ENCODE data around the gene HOXC6. TPM values are rescaled to one million over a fixed set of nuclear protein-coding genes. Genes with fewer than 3 reads are reported as not detected.
A peak's percentile ranks its signal among the peaks of the same experiment; 100 is the strongest.
"Not testable (repeated sequence)": the region's sequence is repeated elsewhere in the genome, so short reads cannot be mapped to it uniquely, and the experiment has no call there.

Gene HOXC6
- polyA plus RNA-seq, 1 donor = 13.6 TPM

GRCh38 chr12:54038284-54038870 is 10.1 kb downstream of the HOXC6 start:
- Histone ChIP-seq H3K4me1 (ENCODE audit: control insufficient read depth, insufficient read depth, low read length) (peaks cover 30% of the 10 kb centered on the region), H3K9me3 (ENCODE audit: control insufficient read depth, low read depth, low read length) (peaks cover 6% of the 10 kb centered on the region), H3K36me3 (ENCODE audit: control insufficient read depth, insufficient read depth, low read length) (no peaks in the 10 kb centered on the region), H3K27me3 (ENCODE audit: control insufficient read depth, insufficient read depth, low read length) (peaks cover 84% of the 10 kb centered on the region), H3K4me3 (ENCODE audit: low read length) (peak overlapping the region; percentile 8), H3K27ac (ENCODE audit: low read length) (peak overlapping the region; percentile 67)
- DNase-seq = no peak
- WGBS (ENCODE audit: insufficient coverage, low lambda C conversion rate) = no CpG with 5 or more reads among the region's 5 CpGs

GRCh38 chr12:54038871-54039414 is 10.7 kb downstream of the HOXC6 start:
- Histone ChIP-seq H3K4me1 (ENCODE audit: control insufficient read depth, insufficient read depth, low read length) (peaks cover 25% of the 10 kb centered on the region), H3K9me3 (ENCODE audit: control insufficient read depth, low read depth, low read length) (peaks cover 5% of the 10 kb centered on the region), H3K36me3 (ENCODE audit: control insufficient read depth, insufficient read depth, low read length) (no peaks in the 10 kb centered on the region), H3K27ac (ENCODE audit: low read length) (peak overlapping the region; percentile 67), H3K27me3 (ENCODE audit: control insufficient read depth, insufficient read depth, low read length) (peaks cover 80% of the 10 kb centered on the region), H3K4me3 (ENCODE audit: low read length) (peak overlapping the region; percentile 25)
- DNase-seq = no peak
- WGBS (ENCODE audit: insufficient coverage, low lambda C conversion rate) = no CpG with 5 or more reads among the region's 9 CpGs

DNA sequence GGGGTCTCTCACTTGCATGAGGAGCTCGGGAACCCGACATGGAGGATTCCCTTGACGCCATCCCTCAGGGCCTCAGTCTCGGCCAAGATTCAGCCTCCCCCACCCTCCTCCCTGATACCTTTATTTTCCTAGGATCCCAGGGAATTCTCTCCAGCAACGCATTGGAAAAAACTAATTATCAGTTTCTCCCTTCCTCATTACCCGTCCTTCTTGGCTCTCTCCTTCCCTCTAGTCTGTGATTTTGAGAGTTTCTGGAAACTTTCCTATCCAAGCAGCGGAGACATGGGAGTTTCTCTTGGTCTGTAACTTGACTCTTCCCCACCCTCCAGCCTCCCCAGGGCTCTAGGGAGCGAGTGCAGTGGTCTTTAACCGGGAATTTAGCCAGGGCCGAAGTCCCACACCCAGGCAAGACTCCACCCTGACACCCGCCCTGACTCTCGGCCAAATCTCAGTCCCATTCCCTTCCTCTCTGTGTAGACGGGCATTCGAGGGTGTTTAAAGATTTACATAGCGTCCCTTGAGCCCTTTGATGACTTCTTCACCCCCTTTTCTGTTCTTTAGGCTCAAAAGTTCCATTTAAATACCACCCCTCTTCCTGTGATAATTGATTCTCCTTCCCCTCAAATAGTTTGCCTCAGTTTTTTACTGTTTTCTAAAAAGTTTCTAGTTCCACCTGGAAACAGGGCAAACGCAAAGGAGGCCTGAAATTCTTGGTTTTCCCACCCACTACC is 11.3 kb downstream of the HOXC6 start:
- Histone ChIP-seq H3K27ac (ENCODE audit: low read length) (peak overlapping the region; percentile 67), H3K27me3 (ENCODE audit: control insufficient read depth, insufficient read depth, low read length) (peaks cover 73% of the 10 kb centered on the region), H3K4me3 (ENCODE audit: low read length) (peak overlapping the region; percentile 25), H3K4me1 (ENCODE audit: control insufficient read depth, insufficient read depth, low read length) (peaks cover 19% of the 10 kb centered on the region), H3K9me3 (ENCODE audit: control insufficient read depth, low read depth, low read length) (peaks cover 2% of the 10 kb centered on the region), H3K36me3 (ENCODE audit: control insufficient read depth, insufficient read depth, low read length) (no peaks in the 10 kb centered on the region)
- 70% methylated on average over 2 of the region's 16 CpGs for WGBS (ENCODE audit: insufficient coverage, low lambda C conversion rate)
- no peak for DNase-seq

GRCh38 chr12:54040148-54040494 is 11.9 kb downstream of the HOXC6 start:
- Histone ChIP-seq H3K36me3 (ENCODE audit: control insufficient read depth, insufficient read depth, low read length) (no peaks in the 10 kb centered on the region), H3K4me1 (ENCODE audit: control insufficient read depth, insufficient read depth, low read length) (peaks cover 18% of the 10 kb centered on the region), H3K27me3 (ENCODE audit: control insufficient read depth, insufficient read depth, low read length) (peaks cover 68% of the 10 kb centered on the region), H3K4me3 (ENCODE audit: low read length) (no peak overlapping the region), H3K9me3 (ENCODE audit: control insufficient read depth, low read depth, low read length) (no peaks in the 10 kb centered on the region), H3K27ac (ENCODE audit: low read length) (peak overlapping the region; percentile 67)
- no CpG with 5 or more reads among the region's 4 CpGs for WGBS (ENCODE audit: insufficient coverage, low lambda C conversion rate)
- no peak for DNase-seq

DNA sequence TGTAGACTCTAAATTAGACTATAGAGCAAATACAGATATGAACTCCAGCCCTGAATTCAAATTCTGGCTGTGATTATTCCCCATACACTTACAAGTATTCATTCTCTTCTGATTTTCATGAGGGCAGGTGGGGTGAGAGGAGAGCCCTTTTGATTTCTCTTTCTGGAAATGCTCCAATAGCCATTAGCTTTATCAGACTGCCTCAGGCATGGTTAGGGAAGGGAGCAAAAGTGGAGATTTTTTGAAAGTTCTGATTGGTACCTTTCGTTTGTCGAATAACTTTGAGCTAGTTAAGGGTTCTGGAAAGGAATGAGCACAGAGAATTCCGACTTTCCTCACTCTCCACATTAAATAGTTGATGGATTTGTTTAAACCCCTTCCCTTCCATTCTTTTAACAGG is 12.4 kb downstream of the HOXC6 start:
- Histone ChIP-seq H3K27me3 (ENCODE audit: control insufficient read depth, insufficient read depth, low read length) (peaks cover 63% of the 10 kb centered on the region), H3K9me3 (ENCODE audit: control insufficient read depth, low read depth, low read length) (no peaks in the 10 kb centered on the region)
- WGBS (ENCODE audit: insufficient coverage, low lambda C conversion rate) = 100% methylated on average over 1 of the region's 3 CpGs

DNA sequence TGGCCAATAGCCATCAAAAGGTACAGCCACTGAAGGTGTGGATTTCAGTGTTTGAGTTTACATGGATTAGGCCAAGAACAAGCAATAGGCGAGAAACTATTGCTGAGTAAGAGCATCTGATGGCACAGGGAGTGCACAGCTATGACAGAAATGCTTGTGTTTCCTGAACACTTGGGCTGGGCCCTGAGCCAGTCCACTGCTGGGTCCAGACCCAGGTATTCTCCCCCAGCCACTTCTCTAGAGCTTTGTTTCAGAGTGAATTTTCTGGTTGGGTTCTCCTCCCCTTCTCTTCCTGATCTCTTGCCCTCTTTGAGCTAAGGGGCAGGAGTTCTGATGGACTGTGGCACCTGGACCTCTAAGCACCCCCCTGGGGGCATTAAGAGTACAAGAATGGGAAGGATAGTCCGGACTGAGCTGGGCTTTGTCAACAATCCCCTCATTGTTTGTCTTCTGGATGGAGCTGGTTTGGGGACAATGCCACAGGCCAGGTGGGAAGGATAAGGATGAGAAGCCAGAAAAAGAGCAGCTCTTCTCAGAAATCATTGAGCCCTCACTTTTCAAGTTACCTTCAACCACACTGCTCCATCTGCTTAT is 13.0 kb downstream of the HOXC6 start:
- WGBS (ENCODE audit: insufficient coverage, low lambda C conversion rate) = no CpG with 5 or more reads among the region's 2 CpGs
- Histone ChIP-seq H3K27me3 (ENCODE audit: control insufficient read depth, insufficient read depth, low read length) (peaks cover 65% of the 10 kb centered on the region), H3K4me1 (ENCODE audit: control insufficient read depth, insufficient read depth, low read length) (peaks cover 18% of the 10 kb centered on the region), H3K9me3 (ENCODE audit: control insufficient read depth, low read depth, low read length) (no peaks in the 10 kb centered on the region), H3K27ac (ENCODE audit: low read length) (no peak overlapping the region), H3K36me3 (ENCODE audit: control insufficient read depth, insufficient read depth, low read length) (no peaks in the 10 kb centered on the region), H3K4me3 (ENCODE audit: low read length) (no peak overlapping the region)
- DNase-seq = no peak

More for the DNA sequence above, 12.4 kb downstream of the HOXC6 start:
- Histone ChIP-seq H3K4me3 (ENCODE audit: low read length) (no peak overlapping the region), H3K4me1 (ENCODE audit: control insufficient read depth, insufficient read depth, low read length) (peaks cover 18% of the 10 kb centered on the region), H3K36me3 (ENCODE audit: control insufficient read depth, insufficient read depth, low read length) (no peaks in the 10 kb centered on the region), H3K27ac (ENCODE audit: low read length) (no peak overlapping the region)
- DNase-seq = no peak

- H3K27me3 ChIP-seq (ENCODE audit: control insufficient read depth, insufficient read depth, low read length) = peaks cover 64% of the 10 kb centered on the region
- H3K36me3 ChIP-seq (ENCODE audit: control insufficient read depth, insufficient read depth, low read length); H3K27ac ChIP-seq (ENCODE audit: low read length); H3K9me3 ChIP-seq (ENCODE audit: control insufficient read depth, low read depth, low read length); H3K4me3 ChIP-seq (ENCODE audit: low read length); DNase-seq: not testable (repeated sequence)
- peaks cover 13% of the 10 kb centered on the region for H3K4me1 ChIP-seq (ENCODE audit: control insufficient read depth, insufficient read depth, low read length)
- no CpG with 5 or more reads among the region's 6 CpGs for WGBS (ENCODE audit: insufficient coverage, low lambda C conversion rate)
Observed at GRCh38 chr12:54042033-54042432, 13.8 kb downstream of the HOXC6 start.

DNA sequence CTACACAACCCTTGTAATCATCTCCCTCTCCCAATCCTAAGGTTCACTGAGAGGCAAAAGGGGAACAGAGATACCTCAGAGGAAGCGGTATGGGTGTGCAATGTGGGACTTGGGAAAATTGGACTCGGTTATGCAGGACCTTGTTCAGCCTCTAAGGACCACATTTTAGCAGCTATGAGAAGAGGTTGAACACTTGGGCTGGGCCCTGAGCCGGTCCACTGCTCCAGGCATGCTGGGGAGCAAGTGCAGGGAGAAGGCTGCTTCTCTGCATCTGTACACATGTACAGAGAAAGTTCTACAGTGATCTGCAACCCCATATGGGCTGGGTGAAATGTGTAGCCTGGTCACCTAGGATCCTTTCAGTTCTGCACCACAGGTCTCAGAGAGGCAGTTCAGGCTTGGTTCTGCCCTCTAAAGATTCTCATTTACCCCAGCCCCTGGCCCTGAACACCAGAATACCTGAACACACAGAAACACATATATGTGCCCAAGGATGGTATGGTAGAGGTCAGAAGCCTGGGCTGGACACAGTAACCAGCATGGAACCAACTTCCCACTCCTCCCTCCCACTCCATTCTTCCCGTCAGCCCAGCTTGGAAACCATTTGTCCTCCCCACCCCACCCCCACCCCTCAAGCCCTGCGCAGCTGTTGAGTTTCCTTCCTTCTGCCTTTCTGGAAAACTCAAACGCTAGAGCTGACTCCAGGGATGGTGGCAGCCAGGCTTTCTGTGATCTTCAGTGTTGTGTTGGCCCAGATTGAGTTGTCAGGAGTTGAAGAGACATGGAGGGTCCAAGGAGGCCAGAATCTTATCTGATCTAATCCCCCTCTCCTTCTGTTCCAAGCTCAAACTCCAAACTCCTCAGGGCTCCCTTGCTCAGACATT is 15.0 kb downstream of the HOXC6 start:
- no peak overlapping the region for H3K4me3 ChIP-seq (ENCODE audit: low read length)
- H3K9me3 ChIP-seq (ENCODE audit: control insufficient read depth, low read depth, low read length) = peaks cover 6% of the 10 kb centered on the region
- DNase-seq = no peak
- peaks cover 6% of the 10 kb centered on the region for H3K4me1 ChIP-seq (ENCODE audit: control insufficient read depth, insufficient read depth, low read length)
- no peaks in the 10 kb centered on the region for H3K36me3 ChIP-seq (ENCODE audit: control insufficient read depth, insufficient read depth, low read length)
- no CpG with 5 or more reads among the region's 6 CpGs for WGBS (ENCODE audit: insufficient coverage, low lambda C conversion rate)
- peak overlapping the region; percentile 25 for H3K27ac ChIP-seq (ENCODE audit: low read length)
- H3K27me3 ChIP-seq (ENCODE audit: control insufficient read depth, insufficient read depth, low read length) = peaks cover 65% of the 10 kb centered on the region

- peak overlapping the region; percentile 25 for H3K27ac ChIP-seq (ENCODE audit: low read length)
- H3K4me1 ChIP-seq (ENCODE audit: control insufficient read depth, insufficient read depth, low read length) = no peaks in the 10 kb centered on the region
- H3K9me3 ChIP-seq (ENCODE audit: control insufficient read depth, low read depth, low read length) = peaks cover 6% of the 10 kb centered on the region
- no peak overlapping the region for H3K4me3 ChIP-seq (ENCODE audit: low read length)
- DNase-seq = no peak
- H3K36me3 ChIP-seq (ENCODE audit: control insufficient read depth, insufficient read depth, low read length) = no peaks in the 10 kb centered on the region
- 72% methylated on average over 2 of the region's 5 CpGs for WGBS (ENCODE audit: insufficient coverage, low lambda C conversion rate)
- peaks cover 59% of the 10 kb centered on the region for H3K27me3 ChIP-seq (ENCODE audit: control insufficient read depth, insufficient read depth, low read length)
Observed at GRCh38 chr12:54044425-54045103, 16.3 kb downstream of the HOXC6 start.
